ENCODE results near the gene ZBTB22.
"Not testable (repeated sequence)": the region's sequence is repeated elsewhere in the genome, so short reads cannot be mapped to it uniquely, and the experiment has no call there.

Gene ZBTB22

DNA sequence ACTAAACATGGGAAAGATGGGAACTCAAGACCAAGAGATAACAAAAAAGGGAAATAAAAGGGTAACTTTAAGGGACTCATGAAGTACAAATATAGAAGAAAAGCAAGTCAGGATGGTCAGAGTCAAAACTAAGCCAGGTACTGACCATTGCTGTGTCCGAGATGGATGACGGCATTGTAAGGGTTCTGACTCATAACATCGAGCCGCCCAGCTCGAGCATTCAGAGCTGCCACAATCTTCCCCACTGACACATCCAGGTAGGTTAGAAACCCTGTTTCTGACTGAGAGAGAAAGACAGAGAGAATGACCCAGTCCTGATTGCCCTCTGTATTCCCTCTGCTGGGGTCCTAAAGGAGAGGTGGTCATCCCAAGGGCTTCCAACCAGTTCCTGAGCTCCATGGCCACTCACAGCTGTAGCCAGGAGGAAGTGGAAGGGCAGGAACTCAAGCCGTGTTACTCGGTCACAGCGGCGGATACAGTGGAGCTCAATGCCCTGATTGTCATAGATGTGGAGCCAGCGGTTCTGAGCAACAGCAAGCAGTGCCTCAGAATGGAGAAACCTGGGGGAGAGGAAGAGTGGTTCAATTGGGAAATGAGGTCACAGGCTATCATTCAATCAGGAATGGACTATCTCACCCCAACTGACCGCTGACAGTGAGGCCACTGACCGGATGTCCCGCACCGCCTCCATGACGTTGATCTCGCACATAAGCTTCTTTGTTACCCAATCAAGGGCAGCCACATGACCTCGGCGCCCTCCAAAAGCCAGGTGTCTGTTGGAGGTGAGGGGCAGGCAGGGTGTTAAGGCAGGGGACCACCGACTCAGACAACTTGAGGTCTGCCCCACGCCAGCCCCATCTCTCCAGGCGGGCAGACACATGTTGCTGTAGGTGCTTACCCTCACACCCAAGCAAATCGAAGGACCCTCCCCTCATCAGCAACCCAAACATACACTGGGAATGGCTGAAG, 30.3 kb downstream of the ZBTB22 start:
- H3K79me2 ChIP-seq (ENCODE audit: insufficient read depth, low read length) = peaks cover 43% of the 10 kb centered on the region
- ATAC-seq (ENCODE audit: insufficient read depth, low read depth) (no peak), DNase-seq (no peak)
- peak overlapping the region; percentile 91; the same call in 1 of the 2 replicates for H3K4me2 ChIP-seq (ENCODE audit: insufficient read depth, low read length)
- H4K20me1 ChIP-seq (ENCODE audit: insufficient read depth, low read length) = no peaks in the 10 kb centered on the region
- H3K36me3 ChIP-seq (ENCODE audit: insufficient read depth, low read length) = peaks cover 66% of the 10 kb centered on the region
- TF ChIP-seq EZH2 (IDR thresholded peaks at IDR 0.05; ENCODE audit: borderline replicate concordance, low read depth, low read length, severe bottlenecking) = no peak
- TF ChIP-seq, protein P1, sequence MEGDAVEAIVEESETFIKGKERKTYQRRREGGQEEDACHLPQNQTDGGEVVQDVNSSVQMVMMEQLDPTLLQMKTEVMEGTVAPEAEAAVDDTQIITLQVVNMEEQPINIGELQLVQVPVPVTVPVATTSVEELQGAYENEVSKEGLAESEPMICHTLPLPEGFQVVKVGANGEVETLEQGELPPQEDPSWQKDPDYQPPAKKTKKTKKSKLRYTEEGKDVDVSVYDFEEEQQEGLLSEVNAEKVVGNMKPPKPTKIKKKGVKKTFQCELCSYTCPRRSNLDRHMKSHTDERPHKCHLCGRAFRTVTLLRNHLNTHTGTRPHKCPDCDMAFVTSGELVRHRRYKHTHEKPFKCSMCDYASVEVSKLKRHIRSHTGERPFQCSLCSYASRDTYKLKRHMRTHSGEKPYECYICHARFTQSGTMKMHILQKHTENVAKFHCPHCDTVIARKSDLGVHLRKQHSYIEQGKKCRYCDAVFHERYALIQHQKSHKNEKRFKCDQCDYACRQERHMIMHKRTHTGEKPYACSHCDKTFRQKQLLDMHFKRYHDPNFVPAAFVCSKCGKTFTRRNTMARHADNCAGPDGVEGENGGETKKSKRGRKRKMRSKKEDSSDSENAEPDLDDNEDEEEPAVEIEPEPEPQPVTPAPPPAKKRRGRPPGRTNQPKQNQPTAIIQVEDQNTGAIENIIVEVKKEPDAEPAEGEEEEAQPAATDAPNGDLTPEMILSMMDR (IDR thresholded peaks at IDR 0.05; ENCODE audit: borderline replicate concordance, extremely low read depth, low read length, poor library complexity, severe bottlenecking) = no peak
- no peak overlapping the region for H2AFZ ChIP-seq (ENCODE audit: low read depth, low read length)
- H3K27ac ChIP-seq (ENCODE audit: low read length) = no peak overlapping the region
- no peak overlapping the region; a peak in 1 of 4 replicates for H3K4me3 ChIP-seq (ENCODE audit: low read depth in 1 of 2, low read length in 2 of 2)
- no peaks in the 10 kb centered on the region for H3K27me3 ChIP-seq (ENCODE audit: insufficient read depth, low read length, poor library complexity)
- H3K9me3 ChIP-seq (ENCODE audit: insufficient read depth, low read length, severe bottlenecking) = no peaks in the 10 kb centered on the region
- H3K4me1 ChIP-seq (ENCODE audit: insufficient read depth, low read length) = peaks cover 35% of the 10 kb centered on the region
- no peak overlapping the region for H3K9ac ChIP-seq (ENCODE audit: low read depth, low read length)

DNA sequence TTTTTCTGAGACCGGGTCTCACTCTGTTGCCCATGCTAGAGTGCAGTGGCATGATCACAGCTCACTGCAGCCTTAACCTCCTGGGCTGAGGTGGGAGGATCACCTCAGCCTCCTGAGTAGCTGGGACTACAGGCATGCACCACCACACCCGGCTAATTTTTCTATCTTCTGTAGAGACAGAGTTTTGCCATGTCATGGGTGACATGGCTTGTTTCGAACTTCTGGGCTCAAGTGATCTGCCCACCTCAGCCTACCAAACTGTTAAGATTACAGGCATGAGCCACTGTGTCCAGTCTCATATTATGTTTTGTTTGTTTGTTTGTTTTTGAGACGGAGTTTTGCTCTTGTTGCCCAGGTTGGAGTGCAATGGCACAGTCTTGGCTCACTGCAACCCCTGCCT, 32.3 kb downstream of the ZBTB22 start:
- not testable (repeated sequence) for H3K4me3 ChIP-seq (ENCODE audit: low read depth in 1 of 2, low read length in 2 of 2); H2AFZ ChIP-seq (ENCODE audit: low read depth, low read length); H4K20me1 ChIP-seq (ENCODE audit: insufficient read depth, low read length); ATAC-seq (ENCODE audit: insufficient read depth, low read depth); H3K4me2 ChIP-seq (ENCODE audit: insufficient read depth, low read length); H3K27me3 ChIP-seq (ENCODE audit: insufficient read depth, low read length, poor library complexity); H3K9me3 ChIP-seq (ENCODE audit: insufficient read depth, low read length, severe bottlenecking); DNase-seq; H3K27ac ChIP-seq (ENCODE audit: low read length); H3K9ac ChIP-seq (ENCODE audit: low read depth, low read length)
- peaks cover 22% of the 10 kb centered on the region for H3K4me1 ChIP-seq (ENCODE audit: insufficient read depth, low read length)
- peaks cover 29% of the 10 kb centered on the region for H3K79me2 ChIP-seq (ENCODE audit: insufficient read depth, low read length)
- H3K36me3 ChIP-seq (ENCODE audit: insufficient read depth, low read length) = peaks cover 65% of the 10 kb centered on the region

DNA sequence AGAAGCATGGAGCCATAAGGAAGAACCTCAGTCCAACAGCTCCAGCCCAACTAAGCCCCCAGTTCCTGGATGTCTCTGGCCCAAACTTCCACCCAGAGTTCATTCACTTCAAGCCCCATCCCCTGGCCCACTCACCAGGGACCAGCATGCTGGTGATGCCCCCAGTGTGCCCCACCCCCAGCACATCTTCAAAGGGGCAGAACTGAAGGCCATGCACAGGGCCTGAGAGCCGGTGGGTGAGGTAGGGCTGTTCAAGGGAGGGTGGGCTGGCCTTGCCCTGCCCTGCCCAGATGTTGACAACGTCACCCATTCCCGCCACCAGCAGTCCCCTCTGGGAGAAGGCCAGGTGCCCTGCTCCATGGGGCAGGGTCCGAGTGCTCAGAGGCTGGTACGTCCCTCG, 37.0 kb downstream of the ZBTB22 start:
- Histone ChIP-seq H4K20me1 (ENCODE audit: insufficient read depth, low read length) (peaks cover 21% of the 10 kb centered on the region), H3K36me3 (ENCODE audit: insufficient read depth, low read length) (peaks cover 79% of the 10 kb centered on the region), H3K9ac (ENCODE audit: low read depth, low read length) (no peak overlapping the region), H3K27me3 (ENCODE audit: insufficient read depth, low read length, poor library complexity) (no peaks in the 10 kb centered on the region), H3K4me3 (ENCODE audit: low read depth in 1 of 2, low read length in 2 of 2) (no peak overlapping the region), H3K27ac (ENCODE audit: low read length) (no peak overlapping the region), H3K4me2 (ENCODE audit: insufficient read depth, low read length) (no peak overlapping the region), H3K4me1 (ENCODE audit: insufficient read depth, low read length) (peaks cover 27% of the 10 kb centered on the region), H2AFZ (ENCODE audit: low read depth, low read length) (no peak overlapping the region), H3K79me2 (ENCODE audit: insufficient read depth, low read length) (peaks cover 10% of the 10 kb centered on the region), H3K9me3 (ENCODE audit: insufficient read depth, low read length, severe bottlenecking) (no peaks in the 10 kb centered on the region)
- TF ChIP-seq, protein P1 (IDR thresholded peaks at IDR 0.05; ENCODE audit: borderline replicate concordance, extremely low read depth, low read length, poor library complexity, severe bottlenecking) = no peak
- no peak for TF ChIP-seq EZH2 (IDR thresholded peaks at IDR 0.05; ENCODE audit: borderline replicate concordance, low read depth, low read length, severe bottlenecking)
- ATAC-seq (ENCODE audit: insufficient read depth, low read depth) (no peak), DNase-seq (no peak)

DNA sequence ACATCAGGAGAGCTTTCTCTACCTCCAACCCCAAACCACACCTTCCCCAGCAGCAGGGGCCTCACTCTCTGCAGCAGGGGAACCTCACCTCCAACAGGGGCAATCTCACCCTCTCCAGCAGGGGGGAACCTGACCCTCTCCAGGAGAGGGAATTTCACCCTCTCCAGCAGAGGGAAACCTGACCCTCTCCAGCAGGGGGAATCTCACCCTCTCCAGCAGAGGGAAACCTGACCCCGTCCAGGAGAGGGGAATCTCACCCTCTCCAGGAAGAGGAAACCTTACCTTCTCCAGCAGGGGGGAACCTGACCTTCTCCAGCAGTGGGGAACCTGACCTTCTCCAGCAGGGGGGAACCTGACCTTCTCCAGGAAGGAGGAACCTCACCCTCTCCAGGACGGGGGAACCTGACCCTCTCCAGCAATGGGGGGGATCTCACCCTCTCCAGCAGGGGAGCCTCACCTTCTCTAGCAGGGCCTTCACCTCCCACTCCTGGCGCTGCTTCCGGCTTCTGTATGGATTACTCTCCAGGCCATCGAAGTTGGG, 37.5 kb downstream of the ZBTB22 start:
- Histone ChIP-seq H3K27ac (ENCODE audit: low read length) (no peak overlapping the region), H3K4me1 (ENCODE audit: insufficient read depth, low read length) (peaks cover 32% of the 10 kb centered on the region)

More for the DNA sequence above, 37.5 kb downstream of the ZBTB22 start:
- Histone ChIP-seq H2AFZ (ENCODE audit: low read depth, low read length) (no peak overlapping the region), H3K36me3 (ENCODE audit: insufficient read depth, low read length) (peaks cover 84% of the 10 kb centered on the region), H3K4me3 (ENCODE audit: low read depth in 1 of 2, low read length in 2 of 2) (no peak overlapping the region), H3K9me3 (ENCODE audit: insufficient read depth, low read length, severe bottlenecking) (no peaks in the 10 kb centered on the region), H3K79me2 (ENCODE audit: insufficient read depth, low read length) (peaks cover 15% of the 10 kb centered on the region), H3K27me3 (ENCODE audit: insufficient read depth, low read length, poor library complexity) (no peaks in the 10 kb centered on the region), H3K4me2 (ENCODE audit: insufficient read depth, low read length) (no peak overlapping the region), H4K20me1 (ENCODE audit: insufficient read depth, low read length) (peaks cover 23% of the 10 kb centered on the region), H3K9ac (ENCODE audit: low read depth, low read length) (no peak overlapping the region)
- DNase-seq = peak; percentile 38
- TF ChIP-seq, protein P1 (IDR thresholded peaks at IDR 0.05; ENCODE audit: borderline replicate concordance, extremely low read depth, low read length, poor library complexity, severe bottlenecking) = peak; percentile 62
- no peak for TF ChIP-seq EZH2 (IDR thresholded peaks at IDR 0.05; ENCODE audit: borderline replicate concordance, low read depth, low read length, severe bottlenecking)
- ATAC-seq (ENCODE audit: insufficient read depth, low read depth) = peak; percentile 9; the same call in 1 of the 3 replicates
